Right lung (tissue), 10 donors: Measurements from ENCODE around the gene SMC1B. TPM values are rescaled to one million over a fixed set of nuclear protein-coding genes. Genes with fewer than 3 reads are reported as not detected.
"Not testable (repeated sequence)": the region's sequence is repeated elsewhere in the genome, so short reads cannot be mapped to it uniquely, and the experiment has no call there.

Experiments
- DNase-seq, 2 donors: peaks; one replicate each; pipeline ENCODE4 v3.0.0-alpha.2; 2013
- long read RNA-seq, 8 donors: transcript quantifications; one replicate each; lab custom pipeline, GENCODE V29; 2026
- polyA plus RNA-seq, 5 donors: library from polyadenylated mRNA; unstranded; fragments of 120-200 nt; gene quantifications; one replicate each; pipeline versions ENCODE4 v1.2.1 to v1.2.3, GENCODE V29; 2013; ENCODE audit warnings: inconsistent platforms in 1 of 5, low replicate concordance in 1 of 5; ENCODE audit not compliant: insufficient read length in 5 of 5, insufficient read depth in 1 of 5

The SMC1B gene
- under 1 TPM; 0.22 to 0.37 (median 0.24) TPM for polyA plus RNA-seq
- long read RNA-seq, donor 1: 0 reads
- long read RNA-seq, donor 2: 0 reads
- long read RNA-seq, donor 3, partial matches to known transcripts: 464 of 588 reads
- long read RNA-seq, donor 3, other reads (novel, unspliced or antisense): 124 of 588 reads
- long read RNA-seq, donor 4, partial matches to known transcripts: 322 of 446 reads
- long read RNA-seq, donor 4, other reads (novel, unspliced or antisense): 124 of 446 reads
- long read RNA-seq, donor 5: 0 reads
- long read RNA-seq, donor 6: 0 reads
- long read RNA-seq, donor 7: 0 reads
- long read RNA-seq, donor 8: 0 reads

GRCh38 chr22:45413368-45414211 is at the start of gene SMC1B, which contains the start of gene RIBC2:
Gene SMC1B, minus strand, starts transcription at chr22:45413599. Its CDS starts 32 bp downstream, at chr22:45413567.
Gene RIBC2, plus strand, starts transcription at chr22:45413693. Its CDS starts 194 bp downstream, at chr22:45413887.
- peak; percentile 83 to 88 for DNase-seq

GRCh38 chr22:45462034-45462655 is 48.7 kb upstream of the SMC1B start:
- no peak for DNase-seq

- peak; percentile 89 to 90 for DNase-seq
Measured at GRCh38 chr22:45460288-45461109, 47.1 kb upstream of the SMC1B start.

- DNase-seq: no peak
Measured at GRCh38 chr22:45459235-45459634, 45.8 kb upstream of the SMC1B start.

GRCh38 chr22:45458532-45458931 is 45.1 kb upstream of the SMC1B start:
- DNase-seq: no peak

GRCh38 chr22:45456811-45457210 is 43.4 kb upstream of the SMC1B start:
- no peak for DNase-seq

GRCh38 chr22:45455621-45456020 is 42.2 kb upstream of the SMC1B start:
- DNase-seq: no peak

GRCh38 chr22:45455212-45455611 is 41.8 kb upstream of the SMC1B start:
- DNase-seq: no peak

GRCh38 chr22:45454275-45454674 is 40.9 kb upstream of the SMC1B start:
- no peak for DNase-seq

GRCh38 chr22:45453764-45454163 is 40.4 kb upstream of the SMC1B start:
- no peak for DNase-seq

- no peak for DNase-seq
Measured at GRCh38 chr22:45452565-45453379, 39.4 kb upstream of the SMC1B start.

GRCh38 chr22:45451972-45452371 is 38.6 kb upstream of the SMC1B start:
- DNase-seq: no peak

GRCh38 chr22:45450921-45451651 is 37.7 kb upstream of the SMC1B start:
- peak; percentile 80 to 84 for DNase-seq

GRCh38 chr22:45450101-45450785 is 36.8 kb upstream of the SMC1B start:
- DNase-seq: no peak

GRCh38 chr22:45449442-45449841 is 36.0 kb upstream of the SMC1B start:
- DNase-seq: not testable (repeated sequence)

GRCh38 chr22:45448431-45448830 is 35.0 kb upstream of the SMC1B start:
- DNase-seq: peak; percentile 47 to 56

GRCh38 chr22:45447596-45447995 is 34.2 kb upstream of the SMC1B start:
- not testable (repeated sequence) for DNase-seq

- DNase-seq: no peak
Measured at GRCh38 chr22:45446216-45446615, 32.8 kb upstream of the SMC1B start.
